Measurements from ENCODE around the gene CPB1.

CPB1 gene

GRCh38 chr3:148906667-148907066 lies 79.1 kb downstream of the CPB1 start:
- Histone ChIP-seq H4K8ac (ENCODE audit: low read depth, low read length) (no peak overlapping the region), H3K4me1 (ENCODE audit: control insufficient read depth in 2 of 2, insufficient read depth in 1 of 2, low read depth in 1 of 2, low read length in 2 of 2) (no peaks in the 10 kb centered on the region), H2AFZ (ENCODE audit: low read length) (no peak overlapping the region), H3K14ac (ENCODE audit: low read length) (no peak overlapping the region), H3K36me3 (replicated peaks in 1 of 2; ENCODE audit: control insufficient read depth in 2 of 2, insufficient read depth in 2 of 2, low read length in 2 of 2) (no peaks in the 10 kb centered on the region), H3K23ac (ENCODE audit: low read depth, low read length, poor library complexity) (no peak overlapping the region), H3K18ac (ENCODE audit: low read length) (no peak overlapping the region), H4K91ac (ENCODE audit: low read depth, low read length, poor library complexity) (no peak overlapping the region), H3K4me2 (ENCODE audit: insufficient read depth, low read length, poor library complexity, severe bottlenecking) (no peak overlapping the region), H3K79me1 (ENCODE audit: low read depth, low read length) (no peaks in the 10 kb centered on the region), H2BK5ac (ENCODE audit: low read length) (no peak overlapping the region), H3K9ac (ENCODE audit: low read depth, low read length, poor library complexity) (no peak overlapping the region), H3K4me3 (ENCODE audit: low read length in 2 of 2) (no peak overlapping the region), H2BK12ac (ENCODE audit: low read length) (no peak overlapping the region), H3K27me3 (ENCODE audit: control insufficient read depth in 3 of 3, insufficient read depth in 3 of 3, low read depth in 1 of 3, low read length in 3 of 3) (no peaks in the 10 kb centered on the region), H2BK120ac (ENCODE audit: low read depth, low read length) (no peak overlapping the region), H3K27ac (replicated peaks; ENCODE audit: low read length) (no peak overlapping the region), H3K4ac (ENCODE audit: low read length) (no peak overlapping the region), H2AK5ac (ENCODE audit: low read depth, low read length) (no peak overlapping the region), H3K9me3 (replicated peaks in 1 of 2; ENCODE audit: control insufficient read depth in 2 of 2, insufficient read depth in 1 of 2, low read depth in 1 of 2, low read length in 2 of 2) (no peaks in the 10 kb centered on the region), H2BK15ac (ENCODE audit: low read length) (no peak overlapping the region)
- no CpG with 5 or more reads among the region's 2 CpGs for WGBS, 2 donors (ENCODE audit: extremely low coverage in 2 of 2, insufficient read length in 2 of 2, insufficient replicate concordance in 1 of 2)
- no peak for DNase-seq (ENCODE audit: low spot score)

All from neuronal stem cell (in vitro differentiated cells).